Measurements from ENCODE around the gene TMEM86B.

DNA sequence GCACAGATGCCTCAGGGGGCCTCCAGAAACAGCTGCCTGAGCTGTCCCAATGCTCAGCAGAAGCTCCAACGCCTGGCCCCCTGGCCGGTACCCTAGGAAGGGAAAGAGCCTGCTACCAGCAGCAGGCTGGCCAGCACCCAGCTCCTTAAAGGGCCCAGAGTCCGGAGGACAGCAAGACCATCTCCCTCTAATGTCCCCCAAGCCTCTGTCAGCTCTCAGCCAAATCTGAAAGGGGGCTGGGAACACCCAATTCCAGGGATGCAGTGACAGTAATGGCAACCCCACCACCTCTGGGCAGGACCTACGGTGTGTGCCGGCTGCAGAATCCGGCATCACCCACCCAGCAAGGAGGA is 26.0 kb upstream of the TMEM86B start:
- TF ChIP-seq CREB1 (CRISPR knock-in tag; IDR thresholded peaks at IDR 0.05; ENCODE audit: low read depth) (no peak), EZH2 (IDR thresholded peaks at IDR 0.05; ENCODE audit: low read depth, unreplicated experiment) (no peak), POLR2AphosphoS5 (IDR thresholded peaks at IDR 0.05; ENCODE audit: low read depth) (no peak), ZNF331 (CRISPR knock-in tag; IDR thresholded peaks at IDR 0.05; ENCODE audit: low read depth) (no peak), ZNF114 (CRISPR knock-in tag; IDR thresholded peaks at IDR 0.05) (no peak), EZH2phosphoT487 (IDR thresholded peaks at IDR 0.05; ENCODE audit: unreplicated experiment) (no peak), NANOG (IDR thresholded peaks at IDR 0.05; ENCODE audit: borderline replicate concordance) (no peak)
- TF ChIP-seq, protein P1, sequence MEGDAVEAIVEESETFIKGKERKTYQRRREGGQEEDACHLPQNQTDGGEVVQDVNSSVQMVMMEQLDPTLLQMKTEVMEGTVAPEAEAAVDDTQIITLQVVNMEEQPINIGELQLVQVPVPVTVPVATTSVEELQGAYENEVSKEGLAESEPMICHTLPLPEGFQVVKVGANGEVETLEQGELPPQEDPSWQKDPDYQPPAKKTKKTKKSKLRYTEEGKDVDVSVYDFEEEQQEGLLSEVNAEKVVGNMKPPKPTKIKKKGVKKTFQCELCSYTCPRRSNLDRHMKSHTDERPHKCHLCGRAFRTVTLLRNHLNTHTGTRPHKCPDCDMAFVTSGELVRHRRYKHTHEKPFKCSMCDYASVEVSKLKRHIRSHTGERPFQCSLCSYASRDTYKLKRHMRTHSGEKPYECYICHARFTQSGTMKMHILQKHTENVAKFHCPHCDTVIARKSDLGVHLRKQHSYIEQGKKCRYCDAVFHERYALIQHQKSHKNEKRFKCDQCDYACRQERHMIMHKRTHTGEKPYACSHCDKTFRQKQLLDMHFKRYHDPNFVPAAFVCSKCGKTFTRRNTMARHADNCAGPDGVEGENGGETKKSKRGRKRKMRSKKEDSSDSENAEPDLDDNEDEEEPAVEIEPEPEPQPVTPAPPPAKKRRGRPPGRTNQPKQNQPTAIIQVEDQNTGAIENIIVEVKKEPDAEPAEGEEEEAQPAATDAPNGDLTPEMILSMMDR (conservative IDR thresholded peaks at IDR 0.05; ENCODE audit: low read depth in 2 of 2), result no peak
- TF ChIP-seq, protein P2, sequence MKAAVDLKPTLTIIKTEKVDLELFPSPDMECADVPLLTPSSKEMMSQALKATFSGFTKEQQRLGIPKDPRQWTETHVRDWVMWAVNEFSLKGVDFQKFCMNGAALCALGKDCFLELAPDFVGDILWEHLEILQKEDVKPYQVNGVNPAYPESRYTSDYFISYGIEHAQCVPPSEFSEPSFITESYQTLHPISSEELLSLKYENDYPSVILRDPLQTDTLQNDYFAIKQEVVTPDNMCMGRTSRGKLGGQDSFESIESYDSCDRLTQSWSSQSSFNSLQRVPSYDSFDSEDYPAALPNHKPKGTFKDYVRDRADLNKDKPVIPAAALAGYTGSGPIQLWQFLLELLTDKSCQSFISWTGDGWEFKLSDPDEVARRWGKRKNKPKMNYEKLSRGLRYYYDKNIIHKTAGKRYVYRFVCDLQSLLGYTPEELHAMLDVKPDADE (IDR thresholded peaks at IDR 0.05), result no peak
- TF ChIP-seq, protein P3, sequence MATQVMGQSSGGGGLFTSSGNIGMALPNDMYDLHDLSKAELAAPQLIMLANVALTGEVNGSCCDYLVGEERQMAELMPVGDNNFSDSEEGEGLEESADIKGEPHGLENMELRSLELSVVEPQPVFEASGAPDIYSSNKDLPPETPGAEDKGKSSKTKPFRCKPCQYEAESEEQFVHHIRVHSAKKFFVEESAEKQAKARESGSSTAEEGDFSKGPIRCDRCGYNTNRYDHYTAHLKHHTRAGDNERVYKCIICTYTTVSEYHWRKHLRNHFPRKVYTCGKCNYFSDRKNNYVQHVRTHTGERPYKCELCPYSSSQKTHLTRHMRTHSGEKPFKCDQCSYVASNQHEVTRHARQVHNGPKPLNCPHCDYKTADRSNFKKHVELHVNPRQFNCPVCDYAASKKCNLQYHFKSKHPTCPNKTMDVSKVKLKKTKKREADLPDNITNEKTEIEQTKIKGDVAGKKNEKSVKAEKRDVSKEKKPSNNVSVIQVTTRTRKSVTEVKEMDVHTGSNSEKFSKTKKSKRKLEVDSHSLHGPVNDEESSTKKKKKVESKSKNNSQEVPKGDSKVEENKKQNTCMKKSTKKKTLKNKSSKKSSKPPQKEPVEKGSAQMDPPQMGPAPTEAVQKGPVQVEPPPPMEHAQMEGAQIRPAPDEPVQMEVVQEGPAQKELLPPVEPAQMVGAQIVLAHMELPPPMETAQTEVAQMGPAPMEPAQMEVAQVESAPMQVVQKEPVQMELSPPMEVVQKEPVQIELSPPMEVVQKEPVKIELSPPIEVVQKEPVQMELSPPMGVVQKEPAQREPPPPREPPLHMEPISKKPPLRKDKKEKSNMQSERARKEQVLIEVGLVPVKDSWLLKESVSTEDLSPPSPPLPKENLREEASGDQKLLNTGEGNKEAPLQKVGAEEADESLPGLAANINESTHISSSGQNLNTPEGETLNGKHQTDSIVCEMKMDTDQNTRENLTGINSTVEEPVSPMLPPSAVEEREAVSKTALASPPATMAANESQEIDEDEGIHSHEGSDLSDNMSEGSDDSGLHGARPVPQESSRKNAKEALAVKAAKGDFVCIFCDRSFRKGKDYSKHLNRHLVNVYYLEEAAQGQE (IDR thresholded peaks at IDR 0.05; ENCODE audit: unreplicated experiment), result no peak

Measured in GM23338 (cell line).